ENCODE measurements around the gene SPARC.

Gene SPARC

DNA sequence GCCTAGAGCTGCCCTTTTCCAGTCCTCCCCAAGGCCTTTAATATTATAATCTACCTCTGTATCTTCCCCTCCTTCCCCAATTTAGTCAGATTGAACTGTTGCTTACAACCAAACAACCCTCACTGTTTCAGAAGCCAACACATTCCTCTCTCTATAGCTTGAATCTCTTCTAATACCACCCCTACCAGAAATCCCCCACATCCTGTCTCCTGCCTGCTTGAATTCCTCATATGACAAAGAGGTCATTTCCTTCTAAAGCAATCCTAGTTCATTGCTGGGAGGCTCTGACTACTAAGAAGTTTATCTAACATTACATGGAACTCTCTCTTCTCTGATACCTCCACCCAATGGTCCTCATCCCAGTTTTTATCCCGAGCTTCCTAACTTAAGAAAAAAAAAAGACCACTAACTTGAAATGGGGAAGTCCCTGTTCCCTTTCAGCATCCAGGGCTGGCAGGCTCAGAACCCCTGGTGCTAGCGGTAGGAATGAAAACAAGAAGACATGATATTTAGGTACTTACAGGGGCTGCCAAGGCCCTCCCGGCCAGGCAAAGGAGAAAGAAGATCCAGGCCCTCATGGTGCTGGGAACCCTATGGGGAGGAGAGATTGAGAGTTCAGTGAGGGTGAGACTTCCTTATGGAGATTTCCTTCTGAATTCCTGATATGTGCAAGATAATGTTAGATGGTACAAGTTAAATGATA lies 11.0 kb downstream of the SPARC start:
- no peak overlapping the region for H3K4me3 ChIP-seq (ENCODE audit: low read depth, low read length)
- in situ Hi-C loops (cut with HindIII; ENCODE audit: low sequenced_read_pairs), result no loop called here
- DNase-seq (ENCODE audit: low read depth), result no peak
- TF ChIP-seq, protein P1, sequence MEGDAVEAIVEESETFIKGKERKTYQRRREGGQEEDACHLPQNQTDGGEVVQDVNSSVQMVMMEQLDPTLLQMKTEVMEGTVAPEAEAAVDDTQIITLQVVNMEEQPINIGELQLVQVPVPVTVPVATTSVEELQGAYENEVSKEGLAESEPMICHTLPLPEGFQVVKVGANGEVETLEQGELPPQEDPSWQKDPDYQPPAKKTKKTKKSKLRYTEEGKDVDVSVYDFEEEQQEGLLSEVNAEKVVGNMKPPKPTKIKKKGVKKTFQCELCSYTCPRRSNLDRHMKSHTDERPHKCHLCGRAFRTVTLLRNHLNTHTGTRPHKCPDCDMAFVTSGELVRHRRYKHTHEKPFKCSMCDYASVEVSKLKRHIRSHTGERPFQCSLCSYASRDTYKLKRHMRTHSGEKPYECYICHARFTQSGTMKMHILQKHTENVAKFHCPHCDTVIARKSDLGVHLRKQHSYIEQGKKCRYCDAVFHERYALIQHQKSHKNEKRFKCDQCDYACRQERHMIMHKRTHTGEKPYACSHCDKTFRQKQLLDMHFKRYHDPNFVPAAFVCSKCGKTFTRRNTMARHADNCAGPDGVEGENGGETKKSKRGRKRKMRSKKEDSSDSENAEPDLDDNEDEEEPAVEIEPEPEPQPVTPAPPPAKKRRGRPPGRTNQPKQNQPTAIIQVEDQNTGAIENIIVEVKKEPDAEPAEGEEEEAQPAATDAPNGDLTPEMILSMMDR (IDR thresholded peaks at IDR 0.05; ENCODE audit: low read depth, low read length, missing control alignments), result no peak

DNA sequence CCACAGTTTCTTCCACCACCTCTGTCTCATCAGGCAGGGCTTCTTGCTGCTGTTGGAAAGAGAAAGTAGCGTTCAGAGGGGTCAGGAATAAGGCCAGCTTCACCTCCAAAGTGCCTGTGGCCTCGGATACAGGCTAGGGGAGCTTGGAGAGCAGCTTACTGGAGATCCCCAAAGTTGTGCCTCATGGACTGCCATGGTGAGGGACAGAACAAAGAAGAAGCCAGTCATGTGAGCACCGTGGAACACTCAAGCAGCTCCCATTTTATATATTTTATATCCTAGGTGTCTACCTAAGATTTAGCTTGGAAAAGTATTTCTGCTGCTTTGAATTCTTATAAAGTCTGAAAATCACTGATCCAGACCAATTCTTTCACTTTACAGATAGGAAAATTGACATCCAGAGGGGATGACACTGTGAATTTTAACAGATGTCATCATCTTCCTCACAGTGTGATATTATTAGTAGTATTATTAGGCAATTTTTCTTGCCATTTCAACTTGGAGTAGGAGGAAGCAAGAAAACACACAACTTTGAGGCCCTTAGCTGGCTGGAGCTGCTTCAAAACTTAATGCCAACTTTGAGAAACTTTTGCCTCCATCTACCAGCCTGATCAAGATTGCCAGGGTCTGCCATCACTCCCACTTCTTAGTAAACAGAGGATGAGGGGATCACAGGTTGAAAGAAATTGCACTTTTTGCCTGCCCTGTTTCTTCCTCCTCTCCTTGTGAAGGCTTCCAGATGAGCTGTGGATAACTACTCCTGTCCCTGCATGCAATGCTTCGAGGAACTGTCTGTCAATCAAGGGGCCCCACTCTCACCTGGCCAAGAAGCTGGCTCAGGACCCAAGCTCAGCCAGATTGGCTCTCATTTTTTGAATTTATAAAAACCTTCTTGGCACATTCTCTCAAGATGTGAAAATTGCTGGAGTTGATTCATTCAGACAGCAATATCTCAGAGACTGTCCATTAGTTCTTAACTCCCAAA lies 11.8 kb downstream of the SPARC start:
- H3K4me3 ChIP-seq (ENCODE audit: low read depth, low read length), result no peak overlapping the region
- TF ChIP-seq, protein P1 (IDR thresholded peaks at IDR 0.05; ENCODE audit: low read depth, low read length, missing control alignments), result no peak
- in situ Hi-C loops (cut with HindIII; ENCODE audit: low sequenced_read_pairs), result no loop called here
- DNase-seq (ENCODE audit: low read depth), result no peak

DNA sequence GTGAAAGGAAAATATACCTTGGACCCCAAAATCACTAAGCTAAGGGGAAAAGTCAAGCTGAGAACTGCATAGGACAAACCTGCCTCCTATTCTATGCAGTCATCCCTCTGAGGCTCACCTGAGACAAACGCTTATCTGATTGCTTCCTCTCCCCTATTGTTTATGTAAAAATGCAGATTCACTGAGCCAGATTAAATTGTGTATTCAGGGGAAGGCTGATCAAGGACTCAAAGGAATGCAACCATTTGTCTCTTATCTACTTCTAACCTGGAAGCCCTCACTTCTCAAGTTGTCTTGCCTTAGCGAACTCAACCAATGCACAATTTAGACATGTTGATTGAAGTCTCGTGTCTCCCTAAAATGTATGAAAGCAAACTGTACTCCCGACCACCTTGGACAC lies 13.3 kb downstream of the SPARC start:
- in situ Hi-C loops (cut with HindIII; ENCODE audit: low sequenced_read_pairs), result no loop called here
- no peak overlapping the region for H3K4me3 ChIP-seq (ENCODE audit: low read depth, low read length)
- TF ChIP-seq, protein P1 (IDR thresholded peaks at IDR 0.05; ENCODE audit: low read depth, low read length, missing control alignments), result no peak
- DNase-seq (ENCODE audit: low read depth), result no peak

DNA sequence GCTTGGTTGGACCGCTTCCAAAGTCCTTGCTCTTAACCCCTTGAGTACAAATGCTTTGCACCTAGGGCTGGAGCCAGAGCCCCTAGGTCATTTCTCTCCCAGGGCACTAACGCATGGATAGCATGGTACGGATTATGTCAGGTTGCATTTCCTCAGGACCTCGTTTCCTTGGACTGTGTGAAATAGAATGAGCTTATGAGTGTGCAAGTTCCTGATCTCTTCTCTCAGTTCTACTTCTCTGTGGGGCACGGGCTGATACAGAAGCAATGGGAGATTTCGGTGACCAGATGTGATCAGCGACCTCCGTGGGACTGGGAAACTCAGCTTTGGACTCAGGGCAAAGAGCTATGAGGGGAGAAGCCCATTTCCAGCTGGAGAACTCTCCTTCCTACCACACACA lies 14.2 kb downstream of the SPARC start:
- in situ Hi-C loops (cut with HindIII; ENCODE audit: low sequenced_read_pairs), result no loop called here
- no peak for DNase-seq (ENCODE audit: low read depth)
- TF ChIP-seq, protein P1 (IDR thresholded peaks at IDR 0.05; ENCODE audit: low read depth, low read length, missing control alignments), result no peak
- no peak overlapping the region for H3K4me3 ChIP-seq (ENCODE audit: low read depth, low read length)

DNA sequence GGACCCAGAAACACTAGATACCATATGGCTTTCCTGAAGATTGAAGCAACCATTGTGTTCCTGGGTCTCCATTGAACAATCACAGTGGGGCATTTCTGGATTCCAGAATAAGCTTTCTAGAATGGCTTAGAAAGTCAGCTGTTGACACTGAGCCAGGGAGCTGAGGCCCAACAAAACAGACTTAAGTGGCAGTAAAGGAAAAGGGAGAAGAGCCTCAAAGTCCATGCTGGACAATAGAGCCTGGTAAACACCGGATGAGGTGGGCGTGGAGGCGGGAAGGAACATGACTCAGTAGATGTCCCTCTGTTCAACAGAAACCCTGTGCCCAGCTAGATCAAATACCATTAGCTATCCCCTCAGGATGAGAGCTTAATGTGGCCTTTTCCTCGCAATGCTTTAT lies 14.8 kb downstream of the SPARC start:
- in situ Hi-C loops (cut with HindIII; ENCODE audit: low sequenced_read_pairs), result no loop called here
- no peak overlapping the region for H3K4me3 ChIP-seq (ENCODE audit: low read depth, low read length)
- TF ChIP-seq, protein P1 (IDR thresholded peaks at IDR 0.05; ENCODE audit: low read depth, low read length, missing control alignments), result no peak
- no peak for DNase-seq (ENCODE audit: low read depth)

DNA sequence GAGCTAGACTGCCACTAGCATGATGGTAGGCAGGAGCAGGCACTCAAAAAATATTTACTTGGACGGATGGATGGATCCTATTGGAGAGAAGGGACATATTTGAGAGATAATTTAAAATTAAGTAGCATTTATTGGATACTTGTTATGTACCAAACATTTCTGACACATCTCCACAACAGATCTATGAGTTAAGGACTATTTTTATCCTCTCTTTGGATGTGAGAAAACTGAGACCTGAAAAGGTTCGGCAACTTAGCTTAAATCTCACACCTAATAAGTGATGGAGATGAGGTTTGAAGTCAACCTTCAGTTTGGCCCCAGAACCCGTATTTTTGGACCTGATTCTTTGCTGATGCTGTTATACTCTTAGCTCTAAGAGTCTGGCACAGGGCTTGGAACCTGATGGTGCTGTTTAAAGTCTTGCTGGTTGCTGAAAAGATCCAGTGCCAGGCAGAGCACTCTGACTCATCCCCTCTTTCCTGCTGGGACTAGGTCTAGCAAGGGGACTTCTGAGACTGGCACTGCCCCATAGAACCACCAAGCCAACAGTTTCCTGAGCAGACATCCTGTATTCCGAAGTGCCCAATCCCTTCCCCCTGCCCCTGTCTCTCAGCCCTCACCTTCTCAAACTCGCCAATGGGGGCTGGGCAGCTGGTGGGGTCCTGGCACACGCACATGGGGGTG lies 15.6 kb downstream of the SPARC start:
- H3K4me3 ChIP-seq (ENCODE audit: low read depth, low read length), result no peak overlapping the region
- in situ Hi-C loops (cut with HindIII; ENCODE audit: low sequenced_read_pairs), result no loop called here
- TF ChIP-seq, protein P1 (IDR thresholded peaks at IDR 0.05; ENCODE audit: low read depth, low read length, missing control alignments), result no peak
- DNase-seq (ENCODE audit: low read depth), result no peak

Measured in astrocyte of the cerebellum (primary cell).